MCF 10A (cell line): ENCODE results near the gene NRXN3. TPM values are rescaled to one million over a fixed set of nuclear protein-coding genes. Genes with fewer than 3 reads are reported as not detected.

Experiments
- BruUV-seq: library from RNA; stranded (reverse); fragments of 400-500 nt; replicated peaks from 2 replicates; lab custom pipeline; 2021; lab: Mats Ljungman, UMichigan
- CTCF ChIA-PET: fragments of 300-600 bp; sonication (Branson Sonifier 250); formaldehyde crosslinking; extraction: SDS; loops from one replicate; lab custom pipeline; 2021; ENCODE audit warnings: antibody characterized with exemption, inconsistent platforms; lab: Yijun Ruan, JAX
- POLR2A ChIA-PET: fragments of 300-600, 350-650 bp; sonication (Branson Sonifier 250); formaldehyde crosslinking; extraction: SDS; loops from one replicate; lab custom pipeline; 2020; ENCODE audit warnings: antibody characterized with exemption, inconsistent platforms; lab: Yijun Ruan, JAX
- DNase-seq: peaks from one replicate; pipeline ENCODE4 v3.0.0-alpha.2; 2018; ENCODE audit not compliant: unreplicated experiment
- H3K27ac Mint-ChIP-seq: one replicate; pipeline ENCODE4 v1.8.0; 2022; ENCODE audit warnings: mild to moderate bottlenecking, low read depth, mixed read lengths; ENCODE audit not compliant: unreplicated experiment
- H3K27me3 Mint-ChIP-seq: one replicate; pipeline ENCODE4 v1.8.0; 2022; ENCODE audit warnings: mixed read lengths; ENCODE audit not compliant: insufficient read depth, unreplicated experiment
- H3K36me3 Mint-ChIP-seq: one replicate; pipeline ENCODE4 v1.8.0; 2022; ENCODE audit warnings: mild to moderate bottlenecking, moderate library complexity, mixed read lengths; ENCODE audit not compliant: insufficient read depth, unreplicated experiment
- H3K4me1 Mint-ChIP-seq: one replicate; pipeline ENCODE4 v1.8.0; 2022; ENCODE audit warnings: mixed read lengths; ENCODE audit not compliant: insufficient read depth, unreplicated experiment
- H3K4me3 Mint-ChIP-seq: one replicate; pipeline ENCODE4 v1.8.0; 2022; ENCODE audit warnings: mild to moderate bottlenecking, moderate library complexity, mixed read lengths; ENCODE audit not compliant: unreplicated experiment
- H3K9me3 Mint-ChIP-seq: one replicate; pipeline ENCODE4 v1.8.0; 2022; ENCODE audit warnings: mixed read lengths; ENCODE audit not compliant: unreplicated experiment
- intact Hi-C: fragments of 100-400 bp; cut with micrococcal nuclease; formaldehyde crosslinking; loops from 2 replicates; pipeline ENCODE4 v1.14.1; 2022
- total RNA-seq: library from RNA; stranded (reverse); gene quantifications from 2 replicates; pipeline ENCODE4 v1.2.3, GENCODE V29; 2022
- TF ChIP-seq, protein P1 (sequence below): fragments of 200-600 bp; IDR thresholded peaks from one replicate; pipeline ENCODE4 v1.8.0; 2022; ENCODE audit warnings: antibody characterized with exemption, mild to moderate bottlenecking; ENCODE audit not compliant: unreplicated experiment

Gene NRXN3
- total RNA-seq, 1 experiment from 2014 or later = not detected

- Mint-ChIP-seq H3K36me3 (no peaks in the 10 kb centered on the region), H3K4me1 (no peaks in the 10 kb centered on the region), H3K9me3 (peaks cover 11% of the 10 kb centered on the region), H3K27me3 (peaks cover 58% of the 10 kb centered on the region), H3K27ac (no peak overlapping the region), H3K4me3 (no peak overlapping the region)
- intact Hi-C loops = no loop called here
- POLR2A ChIA-PET = no interaction called here
- CTCF ChIA-PET = no interaction called here
- TF ChIP-seq, protein P1, sequence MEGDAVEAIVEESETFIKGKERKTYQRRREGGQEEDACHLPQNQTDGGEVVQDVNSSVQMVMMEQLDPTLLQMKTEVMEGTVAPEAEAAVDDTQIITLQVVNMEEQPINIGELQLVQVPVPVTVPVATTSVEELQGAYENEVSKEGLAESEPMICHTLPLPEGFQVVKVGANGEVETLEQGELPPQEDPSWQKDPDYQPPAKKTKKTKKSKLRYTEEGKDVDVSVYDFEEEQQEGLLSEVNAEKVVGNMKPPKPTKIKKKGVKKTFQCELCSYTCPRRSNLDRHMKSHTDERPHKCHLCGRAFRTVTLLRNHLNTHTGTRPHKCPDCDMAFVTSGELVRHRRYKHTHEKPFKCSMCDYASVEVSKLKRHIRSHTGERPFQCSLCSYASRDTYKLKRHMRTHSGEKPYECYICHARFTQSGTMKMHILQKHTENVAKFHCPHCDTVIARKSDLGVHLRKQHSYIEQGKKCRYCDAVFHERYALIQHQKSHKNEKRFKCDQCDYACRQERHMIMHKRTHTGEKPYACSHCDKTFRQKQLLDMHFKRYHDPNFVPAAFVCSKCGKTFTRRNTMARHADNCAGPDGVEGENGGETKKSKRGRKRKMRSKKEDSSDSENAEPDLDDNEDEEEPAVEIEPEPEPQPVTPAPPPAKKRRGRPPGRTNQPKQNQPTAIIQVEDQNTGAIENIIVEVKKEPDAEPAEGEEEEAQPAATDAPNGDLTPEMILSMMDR = no peak
- no peak for DNase-seq
- BruUV-seq = no TSS peak
These were observed 16.1 kb downstream of the NRXN3 start for GRCh38 chr14:78186277-78186676.

DNA sequence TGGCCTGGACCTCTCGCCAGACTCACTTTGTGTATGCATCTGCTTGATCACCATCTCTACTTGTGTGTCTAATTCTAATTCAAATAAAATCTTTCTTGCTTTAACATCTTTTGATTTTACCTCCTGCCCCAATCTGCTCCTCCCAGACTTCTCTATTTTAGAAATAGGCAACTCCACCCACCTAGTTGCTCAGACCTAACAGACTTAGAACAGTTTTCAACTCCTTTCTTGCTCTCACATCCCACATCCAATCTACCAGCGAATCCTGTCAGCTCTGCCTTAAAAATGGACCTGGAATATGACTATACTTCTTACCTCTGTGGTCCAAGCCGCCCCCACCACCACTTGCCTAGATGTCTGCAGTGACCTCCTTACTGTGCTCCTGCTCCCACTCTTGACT is 18.7 kb downstream of the NRXN3 start:
- BruUV-seq = no TSS peak
- ChIA-PET POLR2A (no interaction called here), CTCF (no interaction called here)
- DNase-seq = no peak
- Mint-ChIP-seq H3K4me3 (no peak overlapping the region), H3K27ac (no peak overlapping the region), H3K4me1 (no peaks in the 10 kb centered on the region), H3K9me3 (peaks cover 11% of the 10 kb centered on the region), H3K36me3 (no peaks in the 10 kb centered on the region), H3K27me3 (peaks cover 46% of the 10 kb centered on the region)
- TF ChIP-seq, protein P1 = no peak
- intact Hi-C loops = no loop called here

GRCh38 chr14:78195431-78195830 is 25.3 kb downstream of the NRXN3 start:
- POLR2A ChIA-PET = no interaction called here
- BruUV-seq = no TSS peak

GRCh38 chr14:78196323-78196722 is 26.1 kb downstream of the NRXN3 start:
- Mint-ChIP-seq H3K9me3 (peaks cover 6% of the 10 kb centered on the region), H3K27ac (no peak overlapping the region), H3K4me3 (no peak overlapping the region), H3K4me1 (no peaks in the 10 kb centered on the region), H3K36me3 (no peaks in the 10 kb centered on the region), H3K27me3 (peaks cover 13% of the 10 kb centered on the region)
- ChIA-PET CTCF (interaction anchor here (0.6 kb wide), 1 partner anchor 159 kb away, joined by 5 read pairs; no protein-coding TSS in a partner anchor), POLR2A (no interaction called here)
- no TSS peak for BruUV-seq
- TF ChIP-seq, protein P1 = no peak
- intact Hi-C loops = no loop called here
- no peak for DNase-seq

More at GRCh38 chr14:78195431-78195830, 25.3 kb downstream of the NRXN3 start:
- Mint-ChIP-seq H3K4me1 (no peaks in the 10 kb centered on the region), H3K27ac (no peak overlapping the region), H3K9me3 (peaks cover 6% of the 10 kb centered on the region), H3K27me3 (peaks cover 13% of the 10 kb centered on the region), H3K4me3 (no peak overlapping the region), H3K36me3 (no peaks in the 10 kb centered on the region)
- no peak for DNase-seq
- CTCF ChIA-PET = no interaction called here
- TF ChIP-seq, protein P1 = no peak
- intact Hi-C loops = no loop called here
